ENCODE data around the gene SLC25A4.

- TF ChIP-seq FOXK1 (CRISPR knock-in tag; IDR thresholded peaks at IDR 0.05) (no peak), CTCF (IDR thresholded peaks at IDR 0.05) (no peak), ZSCAN18 (CRISPR knock-in tag; IDR thresholded peaks at IDR 0.05) (no peak), ETV6 (CRISPR knock-in tag; IDR thresholded peaks at IDR 0.05) (no peak), TP53 (CRISPR knock-in tag; IDR thresholded peaks at IDR 0.05) (no peak), NR1H2 (CRISPR knock-in tag; IDR thresholded peaks at IDR 0.05) (no peak), NFE2L1 (CRISPR knock-in tag; IDR thresholded peaks at IDR 0.05) (no peak), MLX (CRISPR knock-in tag; IDR thresholded peaks at IDR 0.05) (no peak)
- TF ChIP-seq, protein P1, sequence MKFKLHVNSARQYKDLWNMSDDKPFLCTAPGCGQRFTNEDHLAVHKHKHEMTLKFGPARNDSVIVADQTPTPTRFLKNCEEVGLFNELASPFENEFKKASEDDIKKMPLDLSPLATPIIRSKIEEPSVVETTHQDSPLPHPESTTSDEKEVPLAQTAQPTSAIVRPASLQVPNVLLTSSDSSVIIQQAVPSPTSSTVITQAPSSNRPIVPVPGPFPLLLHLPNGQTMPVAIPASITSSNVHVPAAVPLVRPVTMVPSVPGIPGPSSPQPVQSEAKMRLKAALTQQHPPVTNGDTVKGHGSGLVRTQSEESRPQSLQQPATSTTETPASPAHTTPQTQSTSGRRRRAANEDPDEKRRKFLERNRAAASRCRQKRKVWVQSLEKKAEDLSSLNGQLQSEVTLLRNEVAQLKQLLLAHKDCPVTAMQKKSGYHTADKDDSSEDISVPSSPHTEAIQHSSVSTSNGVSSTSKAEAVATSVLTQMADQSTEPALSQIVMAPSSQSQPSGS (CRISPR knock-in tag; IDR thresholded peaks at IDR 0.05; ENCODE audit: borderline replicate concordance, low read depth) = no peak
- TF ChIP-seq, protein P2, sequence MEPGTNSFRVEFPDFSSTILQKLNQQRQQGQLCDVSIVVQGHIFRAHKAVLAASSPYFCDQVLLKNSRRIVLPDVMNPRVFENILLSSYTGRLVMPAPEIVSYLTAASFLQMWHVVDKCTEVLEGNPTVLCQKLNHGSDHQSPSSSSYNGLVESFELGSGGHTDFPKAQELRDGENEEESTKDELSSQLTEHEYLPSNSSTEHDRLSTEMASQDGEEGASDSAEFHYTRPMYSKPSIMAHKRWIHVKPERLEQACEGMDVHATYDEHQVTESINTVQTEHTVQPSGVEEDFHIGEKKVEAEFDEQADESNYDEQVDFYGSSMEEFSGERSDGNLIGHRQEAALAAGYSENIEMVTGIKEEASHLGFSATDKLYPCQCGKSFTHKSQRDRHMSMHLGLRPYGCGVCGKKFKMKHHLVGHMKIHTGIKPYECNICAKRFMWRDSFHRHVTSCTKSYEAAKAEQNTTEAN (CRISPR knock-in tag; IDR thresholded peaks at IDR 0.05) = no peak
- TF ChIP-seq, protein P3, sequence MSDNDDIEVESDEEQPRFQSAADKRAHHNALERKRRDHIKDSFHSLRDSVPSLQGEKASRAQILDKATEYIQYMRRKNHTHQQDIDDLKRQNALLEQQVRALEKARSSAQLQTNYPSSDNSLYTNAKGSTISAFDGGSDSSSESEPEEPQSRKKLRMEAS (CRISPR knock-in tag; IDR thresholded peaks at IDR 0.05) = no peak
Measured at GRCh38 chr4:185108185-185108584, 34.9 kb upstream of the SLC25A4 start.

All from WTC11 (cell line).